ENCODE data around the gene LARGE1. TPM values are rescaled to one million over a fixed set of nuclear protein-coding genes. Genes with fewer than 3 reads are reported as not detected.

LARGE1 gene
- total and polyA plus RNA-seq, 2 of the 8 experiments (the other 6 are each of a cell fraction or from before 2014, with no cell fraction given): 43.7 to 83.0 TPM

DNA sequence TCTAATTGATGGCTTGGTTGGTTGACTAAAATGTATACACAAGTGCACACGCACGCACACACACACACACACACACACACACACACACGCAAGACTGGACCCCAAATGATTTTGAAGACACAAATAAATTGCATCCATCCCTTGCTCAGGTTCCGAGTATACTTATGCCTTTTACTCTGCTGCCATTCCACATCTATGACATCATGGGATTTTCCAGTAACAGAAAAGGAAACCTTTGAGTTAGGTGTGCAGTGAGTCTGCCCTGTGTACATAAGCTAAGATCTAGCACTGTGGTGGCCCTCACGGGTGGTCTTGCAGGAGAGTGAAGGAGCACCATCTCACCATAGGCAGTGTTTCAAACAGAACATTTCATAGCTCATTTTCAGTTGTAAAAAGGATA, 20.5 kb upstream of the LARGE1 start (continued):
- TF ChIP-seq, protein P1, sequence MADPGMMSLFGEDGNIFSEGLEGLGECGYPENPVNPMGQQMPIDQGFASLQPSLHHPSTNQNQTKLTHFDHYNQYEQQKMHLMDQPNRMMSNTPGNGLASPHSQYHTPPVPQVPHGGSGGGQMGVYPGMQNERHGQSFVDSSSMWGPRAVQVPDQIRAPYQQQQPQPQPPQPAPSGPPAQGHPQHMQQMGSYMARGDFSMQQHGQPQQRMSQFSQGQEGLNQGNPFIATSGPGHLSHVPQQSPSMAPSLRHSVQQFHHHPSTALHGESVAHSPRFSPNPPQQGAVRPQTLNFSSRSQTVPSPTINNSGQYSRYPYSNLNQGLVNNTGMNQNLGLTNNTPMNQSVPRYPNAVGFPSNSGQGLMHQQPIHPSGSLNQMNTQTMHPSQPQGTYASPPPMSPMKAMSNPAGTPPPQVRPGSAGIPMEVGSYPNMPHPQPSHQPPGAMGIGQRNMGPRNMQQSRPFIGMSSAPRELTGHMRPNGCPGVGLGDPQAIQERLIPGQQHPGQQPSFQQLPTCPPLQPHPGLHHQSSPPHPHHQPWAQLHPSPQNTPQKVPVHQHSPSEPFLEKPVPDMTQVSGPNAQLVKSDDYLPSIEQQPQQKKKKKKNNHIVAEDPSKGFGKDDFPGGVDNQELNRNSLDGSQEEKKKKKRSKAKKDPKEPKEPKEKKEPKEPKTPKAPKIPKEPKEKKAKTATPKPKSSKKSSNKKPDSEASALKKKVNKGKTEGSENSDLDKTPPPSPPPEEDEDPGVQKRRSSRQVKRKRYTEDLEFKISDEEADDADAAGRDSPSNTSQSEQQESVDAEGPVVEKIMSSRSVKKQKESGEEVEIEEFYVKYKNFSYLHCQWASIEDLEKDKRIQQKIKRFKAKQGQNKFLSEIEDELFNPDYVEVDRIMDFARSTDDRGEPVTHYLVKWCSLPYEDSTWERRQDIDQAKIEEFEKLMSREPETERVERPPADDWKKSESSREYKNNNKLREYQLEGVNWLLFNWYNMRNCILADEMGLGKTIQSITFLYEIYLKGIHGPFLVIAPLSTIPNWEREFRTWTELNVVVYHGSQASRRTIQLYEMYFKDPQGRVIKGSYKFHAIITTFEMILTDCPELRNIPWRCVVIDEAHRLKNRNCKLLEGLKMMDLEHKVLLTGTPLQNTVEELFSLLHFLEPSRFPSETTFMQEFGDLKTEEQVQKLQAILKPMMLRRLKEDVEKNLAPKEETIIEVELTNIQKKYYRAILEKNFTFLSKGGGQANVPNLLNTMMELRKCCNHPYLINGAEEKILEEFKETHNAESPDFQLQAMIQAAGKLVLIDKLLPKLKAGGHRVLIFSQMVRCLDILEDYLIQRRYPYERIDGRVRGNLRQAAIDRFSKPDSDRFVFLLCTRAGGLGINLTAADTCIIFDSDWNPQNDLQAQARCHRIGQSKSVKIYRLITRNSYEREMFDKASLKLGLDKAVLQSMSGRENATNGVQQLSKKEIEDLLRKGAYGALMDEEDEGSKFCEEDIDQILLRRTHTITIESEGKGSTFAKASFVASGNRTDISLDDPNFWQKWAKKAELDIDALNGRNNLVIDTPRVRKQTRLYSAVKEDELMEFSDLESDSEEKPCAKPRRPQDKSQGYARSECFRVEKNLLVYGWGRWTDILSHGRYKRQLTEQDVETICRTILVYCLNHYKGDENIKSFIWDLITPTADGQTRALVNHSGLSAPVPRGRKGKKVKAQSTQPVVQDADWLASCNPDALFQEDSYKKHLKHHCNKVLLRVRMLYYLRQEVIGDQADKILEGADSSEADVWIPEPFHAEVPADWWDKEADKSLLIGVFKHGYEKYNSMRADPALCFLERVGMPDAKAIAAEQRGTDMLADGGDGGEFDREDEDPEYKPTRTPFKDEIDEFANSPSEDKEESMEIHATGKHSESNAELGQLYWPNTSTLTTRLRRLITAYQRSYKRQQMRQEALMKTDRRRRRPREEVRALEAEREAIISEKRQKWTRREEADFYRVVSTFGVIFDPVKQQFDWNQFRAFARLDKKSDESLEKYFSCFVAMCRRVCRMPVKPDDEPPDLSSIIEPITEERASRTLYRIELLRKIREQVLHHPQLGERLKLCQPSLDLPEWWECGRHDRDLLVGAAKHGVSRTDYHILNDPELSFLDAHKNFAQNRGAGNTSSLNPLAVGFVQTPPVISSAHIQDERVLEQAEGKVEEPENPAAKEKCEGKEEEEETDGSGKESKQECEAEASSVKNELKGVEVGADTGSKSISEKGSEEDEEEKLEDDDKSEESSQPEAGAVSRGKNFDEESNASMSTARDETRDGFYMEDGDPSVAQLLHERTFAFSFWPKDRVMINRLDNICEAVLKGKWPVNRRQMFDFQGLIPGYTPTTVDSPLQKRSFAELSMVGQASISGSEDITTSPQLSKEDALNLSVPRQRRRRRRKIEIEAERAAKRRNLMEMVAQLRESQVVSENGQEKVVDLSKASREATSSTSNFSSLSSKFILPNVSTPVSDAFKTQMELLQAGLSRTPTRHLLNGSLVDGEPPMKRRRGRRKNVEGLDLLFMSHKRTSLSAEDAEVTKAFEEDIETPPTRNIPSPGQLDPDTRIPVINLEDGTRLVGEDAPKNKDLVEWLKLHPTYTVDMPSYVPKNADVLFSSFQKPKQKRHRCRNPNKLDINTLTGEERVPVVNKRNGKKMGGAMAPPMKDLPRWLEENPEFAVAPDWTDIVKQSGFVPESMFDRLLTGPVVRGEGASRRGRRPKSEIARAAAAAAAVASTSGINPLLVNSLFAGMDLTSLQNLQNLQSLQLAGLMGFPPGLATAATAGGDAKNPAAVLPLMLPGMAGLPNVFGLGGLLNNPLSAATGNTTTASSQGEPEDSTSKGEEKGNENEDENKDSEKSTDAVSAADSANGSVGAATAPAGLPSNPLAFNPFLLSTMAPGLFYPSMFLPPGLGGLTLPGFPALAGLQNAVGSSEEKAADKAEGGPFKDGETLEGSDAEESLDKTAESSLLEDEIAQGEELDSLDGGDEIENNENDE (IDR thresholded peaks at IDR 0.05; ENCODE audit: insufficient replicate concordance, low read length): no peak
- TF ChIP-seq CTBP2 (IDR thresholded peaks at IDR 0.05; ENCODE audit: borderline replicate concordance, insufficient read depth, insufficient read length, low read length): no peak
- TF ChIP-seq CREB1 (IDR thresholded peaks at IDR 0.05): no peak
- no peak for TF ChIP-seq ZNF274 (IDR thresholded peaks at IDR 0.05; ENCODE audit: borderline replicate concordance, extremely low read depth, low read length)
- no peak for TF ChIP-seq KDM4A (IDR thresholded peaks at IDR 0.05; ENCODE audit: low read depth, low read length, severe bottlenecking)
- no peak for TF ChIP-seq CEBPB (IDR thresholded peaks at IDR 0.05; ENCODE audit: low read depth, low read length)
- TF ChIP-seq, protein P2, sequence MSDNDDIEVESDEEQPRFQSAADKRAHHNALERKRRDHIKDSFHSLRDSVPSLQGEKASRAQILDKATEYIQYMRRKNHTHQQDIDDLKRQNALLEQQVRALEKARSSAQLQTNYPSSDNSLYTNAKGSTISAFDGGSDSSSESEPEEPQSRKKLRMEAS (IDR thresholded peaks at IDR 0.05): no peak
- no peak for TF ChIP-seq BRCA1 (IDR thresholded peaks at IDR 0.05; ENCODE audit: low read depth, low read length)
- TF ChIP-seq JUND (IDR thresholded peaks at IDR 0.05; ENCODE audit: low read length): no peak
- TF ChIP-seq YY1 (IDR thresholded peaks at IDR 0.05; ENCODE audit: low read depth, low read length): no peak
- TF ChIP-seq RNF2 (IDR thresholded peaks at IDR 0.05; ENCODE audit: borderline replicate concordance, low read depth, low read length, missing control alignments, poor library complexity, severe bottlenecking): no peak
